Activated CD4-positive, alpha-beta T cell treated with anti-CD3 and anti-CD28 coated beads, Interleukin-2, amount 10 ng/mL, durations not matched to agents 24 days and 14 days (primary cell): ENCODE measurements around the gene RASD2. TPM values are rescaled to one million over a fixed set of nuclear protein-coding genes. Genes with fewer than 3 reads are reported as not detected.
"Not testable (repeated sequence)": the region's sequence is repeated elsewhere in the genome, so short reads cannot be mapped to it uniquely, and the experiment has no call there.

Experiments
- DNase-seq: peaks from one replicate; pipeline ENCODE4 v3.0.0; 2022
- H3K27ac Mint-ChIP-seq: one replicate; pipeline ENCODE4 v1.8.0; 2022; ENCODE audit warnings: mild to moderate bottlenecking, mixed read lengths
- H3K27me3 Mint-ChIP-seq: one replicate; pipeline ENCODE4 v1.8.0; 2022; ENCODE audit warnings: mixed read lengths
- H3K36me3 Mint-ChIP-seq: one replicate; pipeline ENCODE4 v1.8.0; 2022; ENCODE audit warnings: low read depth, mild to moderate bottlenecking, mixed read lengths
- H3K4me1 Mint-ChIP-seq: one replicate; pipeline ENCODE4 v1.8.0; 2021; ENCODE audit warnings: mixed read lengths
- H3K4me3 Mint-ChIP-seq: one replicate; pipeline ENCODE4 v1.8.0; 2022; ENCODE audit warnings: mild to moderate bottlenecking, moderate library complexity, mixed read lengths
- H3K9me3 Mint-ChIP-seq: one replicate; pipeline ENCODE4 v1.8.0; 2021; ENCODE audit warnings: mixed read lengths
- intact Hi-C: fragments of 100-400 bp; cut with micrococcal nuclease; formaldehyde crosslinking; loops from one replicate; pipeline ENCODE4 v1.15.1; 2023
- total RNA-seq: library from RNA; stranded (reverse); gene quantifications from 2 replicates; pipeline ENCODE4 v1.2.3, GENCODE V29; 2022

RASD2 gene, protein sequence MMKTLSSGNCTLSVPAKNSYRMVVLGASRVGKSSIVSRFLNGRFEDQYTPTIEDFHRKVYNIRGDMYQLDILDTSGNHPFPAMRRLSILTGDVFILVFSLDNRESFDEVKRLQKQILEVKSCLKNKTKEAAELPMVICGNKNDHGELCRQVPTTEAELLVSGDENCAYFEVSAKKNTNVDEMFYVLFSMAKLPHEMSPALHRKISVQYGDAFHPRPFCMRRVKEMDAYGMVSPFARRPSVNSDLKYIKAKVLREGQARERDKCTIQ
- total RNA-seq: 0.09 TPM in 1 of 2 replicates, not detected in the other

DNA sequence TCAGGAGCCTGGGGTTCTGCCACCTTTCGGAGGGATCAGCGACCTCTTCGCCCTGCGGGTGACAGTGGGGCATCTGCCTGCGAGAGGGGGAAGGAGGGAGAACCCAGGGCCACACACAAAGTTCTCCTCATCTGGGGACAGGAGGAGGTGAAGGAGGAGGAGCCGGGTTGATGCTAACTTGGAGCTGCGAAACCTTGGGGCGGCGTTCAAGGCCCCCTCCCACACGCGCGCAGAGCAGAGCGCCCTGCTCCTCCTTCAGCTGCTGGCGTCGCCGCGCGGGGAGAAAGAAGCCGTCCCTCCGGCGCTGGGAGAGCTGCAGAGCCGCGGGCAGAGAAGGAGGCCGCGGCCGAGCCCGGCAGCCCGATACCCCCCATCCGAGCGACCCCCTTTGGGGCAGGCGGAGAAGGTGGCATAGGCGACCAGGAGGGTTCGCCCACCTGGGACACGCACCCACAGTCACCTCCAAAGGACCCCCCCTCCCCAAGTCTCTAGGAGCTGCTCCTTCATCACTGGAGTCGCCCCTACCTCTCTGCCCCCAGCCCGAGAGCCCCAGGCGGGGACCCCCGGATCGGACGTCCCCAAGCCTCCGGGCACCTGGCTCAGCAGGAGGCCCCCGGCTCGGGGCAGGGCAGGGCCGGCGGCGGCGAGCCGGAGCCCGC is at the start of gene RASD2:
Gene RASD2, plus strand, starts transcription at position 237 of the 659 bp plus-strand sequence. CDS start 5,979 bp downstream, outside the sequence.
- H3K27ac Mint-ChIP-seq: no peak within 1 kb of the TSS
- H3K27me3 Mint-ChIP-seq: peaks cover 46% of the 10 kb centered on the region
- H3K36me3 Mint-ChIP-seq: no peaks in the 10 kb centered on the region
- no peaks in the 10 kb centered on the region for H3K9me3 Mint-ChIP-seq
- intact Hi-C loops: no loop called here
- H3K4me3 Mint-ChIP-seq: peak within 1 kb of the TSS; percentile 74
- DNase-seq: peak; percentile 79
- peaks cover 2% of the 10 kb centered on the region for H3K4me1 Mint-ChIP-seq

DNA sequence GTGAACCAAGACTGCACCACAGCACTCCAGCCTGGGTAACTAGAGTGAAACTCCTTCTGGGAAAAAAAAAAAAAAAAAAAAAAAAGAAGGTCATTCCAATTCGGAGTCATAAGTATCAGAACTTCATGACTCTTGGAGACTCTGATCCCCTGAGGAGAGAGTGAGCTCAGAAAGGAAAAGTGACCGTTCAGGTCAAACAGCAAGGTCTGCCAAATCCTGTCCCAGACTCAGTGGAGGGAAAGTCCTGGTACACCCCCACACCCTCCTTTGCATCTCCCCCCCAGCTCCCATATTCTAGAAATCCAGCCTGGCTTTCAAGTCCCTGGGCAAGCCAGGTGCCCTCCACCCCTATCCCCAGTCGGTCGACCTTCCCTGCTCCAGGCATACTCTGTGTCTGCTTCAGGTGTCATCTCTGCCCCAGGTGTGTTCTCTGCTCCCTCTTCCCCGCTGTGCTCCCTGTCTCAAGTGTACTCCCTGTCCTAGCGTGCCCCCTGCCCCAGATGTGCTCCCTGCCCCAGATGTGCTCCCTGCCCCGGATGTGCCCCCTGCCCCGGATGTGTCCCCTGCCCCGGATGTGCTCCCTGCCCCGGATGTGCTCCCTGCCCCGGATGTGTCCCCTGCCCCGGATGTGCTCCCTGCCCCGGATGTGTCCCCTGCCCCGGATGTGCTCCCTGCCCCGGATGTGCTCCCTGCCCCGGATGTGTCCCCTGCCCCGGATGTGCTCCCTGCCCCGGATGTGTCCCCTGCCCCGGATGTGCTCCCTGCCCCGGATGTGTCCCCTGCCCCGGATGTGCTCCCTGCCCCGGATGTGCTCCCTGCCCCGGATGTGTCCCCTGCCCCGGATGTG is 49.3 kb upstream of the RASD2 start:
- H3K9me3 Mint-ChIP-seq, H3K4me3 Mint-ChIP-seq, H3K4me1 Mint-ChIP-seq, DNase-seq, H3K27me3 Mint-ChIP-seq, H3K36me3 Mint-ChIP-seq, intact Hi-C loops, H3K27ac Mint-ChIP-seq: not testable (repeated sequence)

DNA sequence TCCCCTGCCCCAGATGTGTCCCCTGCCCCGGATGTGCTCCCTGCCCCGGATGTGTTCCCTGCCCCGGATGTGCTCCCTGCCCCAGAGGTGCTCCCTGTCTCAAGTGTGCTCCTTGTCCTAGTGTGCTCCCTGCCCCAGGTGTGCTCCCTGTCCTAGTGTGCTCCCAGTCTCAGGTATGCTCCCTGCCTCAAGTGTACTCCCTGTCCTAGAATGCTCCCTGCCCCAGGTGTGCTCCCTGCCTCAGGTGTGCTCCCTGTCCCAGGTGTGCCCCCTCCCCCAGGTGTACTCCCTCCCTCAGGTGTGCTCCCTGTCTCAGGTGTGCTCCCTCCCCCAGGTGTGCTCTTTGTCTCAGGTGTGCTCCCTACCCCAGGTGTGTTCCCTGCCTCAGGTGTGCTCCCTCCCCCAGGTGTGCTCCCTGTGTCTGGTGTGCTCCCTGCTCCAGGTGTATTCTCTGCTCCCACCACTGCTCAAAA is 48.7 kb upstream of the RASD2 start:
- Mint-ChIP-seq H3K9me3 (no peaks in the 10 kb centered on the region), H3K27ac (no peak overlapping the region), H3K4me1 (no peaks in the 10 kb centered on the region), H3K36me3 (no peaks in the 10 kb centered on the region), H3K4me3 (no peak overlapping the region), H3K27me3 (no peaks in the 10 kb centered on the region)
- DNase-seq: no peak
- intact Hi-C loops: no loop called here

DNA sequence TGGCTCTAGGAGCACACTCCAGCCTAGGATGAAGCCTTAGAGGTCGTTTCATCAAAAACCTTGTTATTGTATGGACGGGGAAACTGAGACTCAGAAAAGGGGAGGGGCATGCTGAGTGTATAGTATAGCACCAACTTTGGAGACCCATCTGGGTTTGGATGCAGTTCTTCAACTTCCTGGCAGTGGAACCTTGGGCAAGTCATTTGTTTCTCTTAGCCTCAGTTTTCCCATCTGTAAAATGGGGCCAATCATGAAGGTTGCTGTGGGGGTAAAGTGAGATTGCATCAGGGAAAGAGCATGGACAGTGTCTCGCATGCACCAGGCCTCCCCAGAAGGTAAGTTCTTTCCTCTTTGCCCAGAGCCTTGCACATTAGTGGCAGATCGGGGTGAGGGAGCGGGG is 47.6 kb upstream of the RASD2 start:
- Mint-ChIP-seq H3K27me3 (no peaks in the 10 kb centered on the region), H3K36me3 (no peaks in the 10 kb centered on the region), H3K27ac (no peak overlapping the region), H3K9me3 (no peaks in the 10 kb centered on the region), H3K4me3 (no peak overlapping the region), H3K4me1 (no peaks in the 10 kb centered on the region)
- intact Hi-C loops: no loop called here
- no peak for DNase-seq

DNA sequence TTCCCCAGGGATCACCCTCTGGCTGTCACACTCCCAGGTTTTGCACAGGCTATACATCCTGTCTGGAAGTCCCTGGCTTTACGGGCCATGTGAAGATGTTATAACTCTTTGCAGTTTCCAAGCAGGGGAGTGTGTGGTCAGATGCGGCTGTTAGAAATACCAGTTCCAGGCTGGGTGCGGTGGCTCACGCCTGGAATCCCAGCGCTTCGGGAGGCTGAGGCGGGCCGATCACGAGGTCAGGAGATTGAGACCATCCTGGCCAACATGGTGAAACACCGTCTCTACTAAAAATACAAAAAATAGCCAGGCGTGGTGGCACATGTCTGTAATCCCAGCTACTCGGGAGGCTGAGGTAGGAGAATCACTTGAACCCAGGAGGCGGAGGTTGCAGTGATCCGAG is 44.9 kb upstream of the RASD2 start:
- H3K27me3 Mint-ChIP-seq, H3K27ac Mint-ChIP-seq, intact Hi-C loops, H3K9me3 Mint-ChIP-seq, H3K4me3 Mint-ChIP-seq, DNase-seq, H3K36me3 Mint-ChIP-seq, H3K4me1 Mint-ChIP-seq: not testable (repeated sequence)

DNA sequence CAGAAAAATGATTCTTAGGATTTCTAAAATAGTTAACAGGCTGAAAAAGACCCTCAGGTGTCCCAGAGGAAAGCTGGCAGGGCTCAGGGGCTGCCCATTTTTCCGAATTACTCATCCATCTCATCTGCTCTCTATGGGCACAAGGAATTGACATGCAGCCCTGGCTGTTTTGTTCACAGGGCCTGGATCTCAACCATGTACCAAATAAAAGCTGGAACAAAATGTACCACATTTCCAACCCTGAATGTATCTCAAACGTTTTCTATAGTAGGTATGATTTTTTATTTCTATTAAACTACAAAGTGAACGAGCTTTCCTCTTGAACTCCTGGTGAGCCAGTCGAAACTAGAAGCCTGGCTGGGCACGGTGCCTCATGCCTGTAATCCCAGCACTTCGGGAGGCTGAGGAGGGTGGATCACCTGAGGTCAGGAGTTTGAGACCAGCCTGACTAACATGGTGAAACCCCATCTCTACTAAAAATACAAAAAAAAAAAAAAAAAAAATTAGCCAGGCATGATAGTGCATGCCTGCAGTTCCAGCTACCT is 43.8 kb upstream of the RASD2 start:
- H3K4me1 Mint-ChIP-seq: no peaks in the 10 kb centered on the region
- no peak for DNase-seq
- H3K4me3 Mint-ChIP-seq: no peak overlapping the region
- no peak overlapping the region for H3K27ac Mint-ChIP-seq
- H3K36me3 Mint-ChIP-seq: no peaks in the 10 kb centered on the region
- intact Hi-C loops: no loop called here
- no peaks in the 10 kb centered on the region for H3K9me3 Mint-ChIP-seq
- peaks cover 5% of the 10 kb centered on the region for H3K27me3 Mint-ChIP-seq

DNA sequence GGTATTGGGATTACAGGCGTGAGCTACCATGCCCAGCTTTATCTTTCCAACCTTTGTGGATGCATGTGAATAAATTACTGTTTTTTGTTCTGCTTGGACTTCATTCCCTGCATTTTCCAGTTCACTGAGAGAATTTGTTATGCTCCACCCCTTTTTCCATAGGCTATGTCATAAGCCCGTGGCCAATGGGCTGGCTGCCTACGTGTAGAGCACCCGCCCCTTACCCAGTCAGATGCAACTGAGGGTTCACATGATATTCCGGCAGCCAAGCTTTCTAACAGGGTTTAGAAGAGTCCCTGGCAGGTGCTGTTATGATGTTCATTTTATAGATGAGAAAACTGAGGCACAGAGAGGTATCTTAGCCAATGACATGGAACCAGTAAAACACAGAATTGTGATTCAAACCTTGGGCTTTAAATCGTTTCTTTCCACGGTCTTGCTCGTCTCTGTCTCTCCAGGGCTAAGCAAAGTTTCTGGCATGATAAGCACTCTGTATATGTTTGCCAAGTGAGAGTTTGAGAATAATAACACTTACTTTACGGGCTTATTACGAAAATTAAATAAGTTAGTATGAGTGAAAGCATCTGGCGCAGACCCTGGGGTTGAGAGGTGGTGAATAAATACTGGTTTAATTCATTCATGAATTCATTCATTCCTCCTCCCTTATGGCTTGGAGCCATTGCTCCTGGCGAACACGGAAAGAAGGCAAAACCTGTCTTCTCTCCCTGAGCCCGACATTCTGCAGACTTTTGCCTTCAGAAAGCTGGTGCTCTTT is 42.4 kb upstream of the RASD2 start:
- no peaks in the 10 kb centered on the region for H3K9me3 Mint-ChIP-seq
- H3K4me3 Mint-ChIP-seq: no peak overlapping the region
- peaks cover 12% of the 10 kb centered on the region for H3K27me3 Mint-ChIP-seq
- H3K36me3 Mint-ChIP-seq: no peaks in the 10 kb centered on the region
- intact Hi-C loops: no loop called here
- DNase-seq: no peak
- H3K4me1 Mint-ChIP-seq: no peaks in the 10 kb centered on the region
- no peak overlapping the region for H3K27ac Mint-ChIP-seq

DNA sequence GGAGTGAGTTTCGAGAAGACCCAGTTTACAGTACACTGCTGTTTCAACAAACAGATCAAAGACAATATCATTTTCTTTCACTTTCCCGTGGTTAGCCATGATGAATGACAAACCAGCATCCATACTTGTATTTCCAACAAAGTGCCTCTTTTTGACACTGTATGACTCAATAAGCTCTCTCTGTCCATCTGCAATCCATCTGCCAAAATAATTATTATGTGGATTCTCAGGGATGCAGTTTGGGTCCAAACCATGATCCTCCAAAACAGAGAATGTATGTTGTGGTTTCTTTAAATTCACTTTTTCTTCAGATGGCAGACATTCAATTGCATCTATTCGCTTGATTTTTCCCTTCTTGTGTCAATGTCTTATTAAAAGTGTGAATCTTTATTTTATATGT is 37.8 kb upstream of the RASD2 start:
- no peaks in the 10 kb centered on the region for H3K36me3 Mint-ChIP-seq
- H3K4me1 Mint-ChIP-seq: no peaks in the 10 kb centered on the region
- H3K27ac Mint-ChIP-seq: no peak overlapping the region
- H3K4me3 Mint-ChIP-seq: no peak overlapping the region
- no peak for DNase-seq
- H3K27me3 Mint-ChIP-seq: peaks cover 12% of the 10 kb centered on the region
- no peaks in the 10 kb centered on the region for H3K9me3 Mint-ChIP-seq
- intact Hi-C loops: no loop called here

DNA sequence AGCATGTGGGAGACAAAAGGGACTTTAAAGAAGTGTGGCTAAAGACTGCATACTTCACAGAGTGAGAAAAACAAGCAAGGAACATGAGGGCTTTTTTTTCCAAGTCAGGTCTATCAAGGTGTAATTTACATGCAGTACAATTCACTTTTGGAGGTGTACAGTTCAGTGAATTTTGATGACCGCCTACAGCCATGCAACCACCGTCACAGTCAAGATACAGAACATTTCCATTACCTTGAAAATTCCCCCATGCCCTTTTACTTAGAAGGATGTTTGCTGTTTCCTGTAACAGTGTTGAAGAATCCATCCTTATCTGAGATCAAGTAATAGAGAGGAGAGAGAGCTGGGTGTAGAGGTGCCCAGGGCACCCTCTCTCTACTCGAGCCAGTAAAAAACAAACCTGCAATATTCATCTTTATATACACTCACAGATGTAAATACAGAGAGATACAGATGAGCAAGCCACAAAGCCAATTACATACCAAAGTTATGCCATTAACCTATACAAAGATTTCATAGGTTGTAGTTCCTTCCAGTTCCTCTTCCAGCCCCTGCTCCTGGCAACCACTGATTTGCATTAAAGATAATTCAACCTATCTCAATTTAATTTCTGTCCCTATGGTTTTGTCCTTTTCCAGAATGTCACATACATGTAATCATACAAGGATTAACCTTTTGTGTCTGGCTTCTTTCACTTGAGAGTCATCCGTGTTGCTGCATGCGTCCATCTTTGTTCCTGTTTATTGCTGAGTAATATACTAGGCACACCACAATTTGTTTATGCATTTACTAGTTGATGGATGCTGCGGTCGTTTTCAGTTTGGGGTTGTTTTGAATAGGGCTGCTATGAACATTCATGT is 35.0 kb upstream of the RASD2 start:
- Mint-ChIP-seq H3K9me3 (no peaks in the 10 kb centered on the region), H3K36me3 (no peaks in the 10 kb centered on the region), H3K4me3 (no peak overlapping the region), H3K27me3 (peaks cover 15% of the 10 kb centered on the region), H3K27ac (no peak overlapping the region), H3K4me1 (no peaks in the 10 kb centered on the region)
- DNase-seq: no peak
- intact Hi-C loops: no loop called here

DNA sequence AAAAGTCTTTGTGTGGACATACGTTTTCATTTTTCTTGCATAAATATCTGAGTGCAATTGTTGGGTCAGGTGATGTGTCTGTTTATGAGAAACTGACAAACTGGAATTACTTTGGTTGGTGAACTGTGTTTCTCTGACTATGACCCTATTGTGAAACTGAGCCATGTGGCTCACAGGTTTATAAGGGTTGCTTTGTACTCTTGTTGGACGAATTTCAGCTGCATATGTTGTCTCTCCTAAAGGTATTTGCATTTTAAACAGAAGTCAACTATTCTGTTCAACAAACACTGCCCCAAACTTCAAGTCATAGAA is 34.4 kb upstream of the RASD2 start:
- Mint-ChIP-seq H3K27ac (no peak overlapping the region), H3K4me3 (no peak overlapping the region), H3K9me3 (no peaks in the 10 kb centered on the region), H3K27me3 (peaks cover 15% of the 10 kb centered on the region), H3K36me3 (no peaks in the 10 kb centered on the region), H3K4me1 (no peaks in the 10 kb centered on the region)
- intact Hi-C loops: no loop called here
- DNase-seq: no peak

DNA sequence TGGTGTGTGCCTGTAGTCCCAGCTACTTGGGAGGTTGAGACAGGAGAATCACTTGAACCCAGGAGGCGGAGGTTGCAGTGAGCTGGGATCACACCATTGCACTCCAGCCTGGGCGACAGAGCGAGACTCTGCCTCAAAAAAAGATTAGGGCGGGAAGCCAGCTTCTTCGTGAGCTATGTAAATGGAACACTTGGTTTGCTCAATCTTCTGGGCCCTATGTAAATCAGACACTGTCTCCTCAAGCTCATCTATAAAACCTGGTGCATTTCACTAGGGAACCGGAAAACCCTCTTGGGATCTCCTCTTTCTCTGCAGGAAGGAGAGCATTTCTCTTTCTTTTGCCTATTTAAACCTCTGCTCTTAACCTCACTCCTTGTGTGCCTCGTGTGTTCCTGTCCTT is 32.8 kb upstream of the RASD2 start:
- H3K9me3 Mint-ChIP-seq, H3K27ac Mint-ChIP-seq, DNase-seq, H3K36me3 Mint-ChIP-seq, H3K4me3 Mint-ChIP-seq, intact Hi-C loops, H3K4me1 Mint-ChIP-seq: not testable (repeated sequence)
- peaks cover 12% of the 10 kb centered on the region for H3K27me3 Mint-ChIP-seq

DNA sequence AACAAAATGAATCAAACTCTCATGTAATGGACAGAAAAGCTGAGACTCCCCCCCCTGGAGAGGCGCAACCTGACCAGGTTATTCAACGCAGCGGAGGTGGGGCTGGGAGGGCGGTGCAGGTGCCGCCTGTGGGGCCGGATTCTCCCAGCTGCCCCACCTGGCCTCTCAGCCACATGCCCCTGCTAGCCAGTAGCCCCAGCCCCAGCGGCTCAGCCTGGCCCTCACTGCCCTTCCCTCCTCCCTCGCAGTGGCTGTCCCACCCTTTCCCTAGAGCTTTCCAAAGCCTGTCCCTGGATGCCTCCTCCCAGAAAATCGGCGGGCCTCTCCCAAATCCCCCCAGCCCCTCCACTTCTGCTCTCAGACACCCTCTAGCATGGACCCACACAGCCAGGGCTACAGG is 31.2 kb upstream of the RASD2 start:
- Mint-ChIP-seq H3K9me3 (no peaks in the 10 kb centered on the region), H3K27ac (no peak overlapping the region), H3K27me3 (peaks cover 25% of the 10 kb centered on the region), H3K36me3 (no peaks in the 10 kb centered on the region), H3K4me3 (no peak overlapping the region), H3K4me1 (no peaks in the 10 kb centered on the region)
- no peak for DNase-seq
- intact Hi-C loops: no loop called here

DNA sequence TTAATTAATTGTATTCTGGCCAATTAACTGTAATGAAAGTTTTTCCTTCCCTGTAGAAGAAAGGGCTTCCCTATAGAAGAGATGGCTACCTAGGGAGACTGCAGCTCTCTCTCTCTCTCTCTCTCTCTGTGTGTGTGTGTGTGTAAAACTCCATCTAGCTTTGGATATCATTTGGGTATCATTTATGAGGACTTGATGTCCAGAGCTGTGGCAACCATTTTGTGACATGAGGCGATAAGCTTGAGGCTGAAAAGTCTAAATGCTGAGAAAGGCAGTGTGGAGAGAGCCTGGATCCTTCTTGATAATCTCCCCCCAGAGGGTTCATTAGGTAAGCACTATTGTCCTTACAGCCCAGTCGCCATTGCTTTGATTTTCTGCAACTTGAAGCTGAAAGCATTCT is 30.7 kb upstream of the RASD2 start:
- DNase-seq: no peak
- H3K9me3 Mint-ChIP-seq: no peaks in the 10 kb centered on the region
- intact Hi-C loops: no loop called here
- no peaks in the 10 kb centered on the region for H3K36me3 Mint-ChIP-seq
- no peak overlapping the region for H3K27ac Mint-ChIP-seq
- H3K27me3 Mint-ChIP-seq: peaks cover 25% of the 10 kb centered on the region
- no peak overlapping the region for H3K4me3 Mint-ChIP-seq
- H3K4me1 Mint-ChIP-seq: no peaks in the 10 kb centered on the region
